GM20431 (cell line): ENCODE data around the gene GALK1.

Experiments used
- in situ Hi-C: fragments of 300-500 bp; cut with MseI, MboI; formaldehyde crosslinking; loops from one replicate; pipeline ENCODE4 v1.15.0; 2020; ENCODE audit warnings: low sequenced_read_pairs; ENCODE audit not compliant: unreplicated experiment

The GALK1 gene

DNA sequence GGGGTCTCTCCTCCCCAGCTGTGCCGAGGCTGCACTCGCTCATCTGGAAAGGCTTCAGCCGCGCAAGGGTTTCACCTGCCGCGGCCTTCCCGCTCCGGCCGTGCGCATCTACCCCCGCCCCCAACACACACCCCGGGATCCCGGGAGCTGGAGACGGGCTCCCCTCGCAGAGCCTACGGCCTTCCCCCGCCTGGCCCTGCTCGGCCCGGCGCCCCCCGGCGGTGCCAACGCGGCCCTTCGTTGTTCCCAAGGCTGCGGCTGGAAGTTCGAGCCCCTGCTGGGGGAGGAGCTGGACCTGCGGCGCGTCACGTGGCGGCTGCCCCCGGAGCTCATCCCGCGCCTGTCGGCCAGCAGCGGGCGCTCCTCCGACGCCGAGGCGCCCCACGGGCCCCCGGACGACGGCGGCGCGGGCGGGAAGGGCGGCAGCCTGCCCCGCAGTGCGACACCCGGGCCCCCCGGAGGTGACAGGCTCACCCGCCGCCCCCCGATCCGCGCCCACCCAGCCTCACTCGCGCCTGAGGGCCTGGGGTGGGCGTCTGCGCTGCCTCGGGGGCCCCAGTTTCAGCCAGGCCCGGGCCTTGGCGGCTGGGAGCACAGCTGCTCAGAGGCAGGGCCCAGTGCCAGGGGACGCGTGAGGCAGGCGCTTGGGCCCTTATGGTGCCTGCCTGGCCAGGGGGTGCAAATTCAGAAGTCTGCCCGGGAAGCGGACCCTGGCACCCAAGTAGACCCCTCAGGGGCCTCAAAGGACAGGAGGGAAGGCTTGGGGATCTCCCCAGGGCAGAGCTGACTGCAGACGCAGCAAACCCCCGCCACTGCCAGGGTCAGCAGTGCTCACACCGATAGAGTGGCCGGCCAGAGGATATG, 11.2 kb downstream of the GALK1 start:
- in situ Hi-C loops: no loop called here

- in situ Hi-C loops: no loop called here
These were observed 12.0 kb downstream of the GALK1 start for GRCh38 chr17:75752802-75753513.

GRCh38 chr17:75752405-75752709, 12.6 kb downstream of the GALK1 start:
- in situ Hi-C loops: no loop called here

DNA sequence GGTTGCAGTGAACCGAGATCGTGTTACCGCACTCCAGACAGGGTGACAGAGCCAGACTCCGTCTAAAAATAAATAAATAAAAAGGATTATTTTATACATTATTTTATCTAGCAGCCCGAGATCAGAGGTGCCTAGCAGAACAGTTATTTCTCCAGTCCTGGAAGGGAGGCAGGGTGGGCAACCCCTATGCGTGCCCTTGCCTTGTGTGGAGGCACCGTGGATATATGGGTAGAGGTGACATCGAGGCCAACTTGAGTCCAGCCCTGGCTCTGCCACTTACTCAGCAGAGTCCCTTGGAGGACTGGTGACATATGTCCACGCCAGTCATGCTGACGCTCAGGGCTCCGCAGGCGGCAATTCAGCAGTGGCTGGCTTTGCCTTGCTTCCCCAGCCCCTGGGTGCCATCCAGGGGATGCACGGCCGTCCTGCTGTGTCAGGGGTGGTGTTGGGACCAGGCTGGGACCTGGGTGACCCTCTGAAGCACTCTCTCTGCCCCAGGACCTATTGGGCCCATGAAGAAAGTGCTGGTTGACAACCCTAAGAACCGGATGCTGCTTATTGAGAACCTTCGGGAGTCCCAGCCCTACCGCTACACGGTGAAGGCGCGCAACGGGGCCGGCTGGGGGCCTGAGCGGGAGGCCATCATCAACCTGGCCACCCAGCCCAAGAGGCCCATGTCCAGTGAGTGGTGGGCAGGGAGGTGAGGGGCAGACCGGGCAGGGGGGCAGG, 13.2 kb downstream of the GALK1 start:
- in situ Hi-C loops: no loop called here

GRCh38 chr17:75750661-75751423, 14.2 kb downstream of the GALK1 start:
- in situ Hi-C loops: no loop called here

DNA sequence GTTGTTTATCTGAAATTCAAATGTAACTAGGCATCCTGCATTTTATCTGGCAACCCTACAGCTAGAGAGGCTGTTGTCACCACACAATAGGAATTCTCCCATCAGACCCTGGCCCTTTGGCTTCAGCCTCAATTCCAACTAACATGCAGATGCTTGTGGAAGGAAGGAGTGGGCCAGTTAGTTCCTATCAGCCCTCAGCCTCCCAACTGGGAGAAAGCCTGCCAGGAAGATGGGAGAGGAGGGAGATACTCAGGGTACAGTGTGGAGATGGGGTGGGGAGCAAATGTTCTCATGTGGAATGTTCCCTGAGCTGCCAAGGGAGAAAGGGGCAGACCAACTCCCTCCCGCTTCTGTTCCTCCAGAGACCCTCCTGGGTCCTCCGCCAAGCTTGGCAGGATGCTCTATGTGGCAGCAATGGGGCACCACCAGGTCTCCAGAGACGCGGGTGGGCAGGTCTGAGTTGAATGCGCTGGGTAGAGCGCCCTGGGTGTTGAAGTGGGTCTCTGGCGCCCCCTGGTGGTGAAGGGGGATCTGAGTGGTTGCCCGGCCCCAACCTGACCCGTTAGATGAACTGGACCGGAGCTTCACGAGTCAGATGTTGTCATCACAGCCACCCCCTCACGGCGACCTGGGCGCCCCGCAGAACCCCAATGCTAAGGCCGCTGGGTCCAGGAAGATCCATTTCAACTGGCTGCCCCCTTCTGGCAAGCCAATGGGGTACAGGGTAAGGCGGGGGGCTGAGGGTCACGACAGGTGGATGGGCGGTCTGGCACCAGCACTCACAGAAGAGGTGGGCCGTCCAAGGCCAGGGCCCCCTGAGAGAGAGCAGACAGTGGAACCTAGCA, 15.2 kb downstream of the GALK1 start:
- in situ Hi-C loops: loop anchor here (10.0 kb wide), 1 partner anchor 75 kb away; no protein-coding TSS in a partner anchor

DNA sequence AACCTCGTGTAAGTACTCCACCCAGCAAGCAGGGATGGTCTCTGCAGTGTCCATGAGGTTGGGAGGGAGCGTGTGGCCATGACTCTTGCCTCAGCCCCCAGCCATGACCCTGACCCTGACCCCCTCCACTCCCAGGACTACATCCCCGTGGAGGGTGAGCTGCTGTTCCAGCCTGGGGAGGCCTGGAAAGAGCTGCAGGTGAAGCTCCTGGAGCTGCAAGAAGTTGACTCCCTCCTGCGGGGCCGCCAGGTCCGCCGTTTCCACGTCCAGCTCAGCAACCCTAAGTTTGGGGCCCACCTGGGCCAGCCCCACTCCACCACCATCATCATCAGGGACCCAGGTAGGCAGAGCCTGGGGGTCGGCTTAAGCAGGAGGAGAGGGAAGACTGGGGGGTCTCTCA, 16.3 kb downstream of the GALK1 start:
- in situ Hi-C loops: loop anchor here (10.0 kb wide), 1 partner anchor 74 kb away; no protein-coding TSS in a partner anchor

GRCh38 chr17:75743625-75744206, 21.3 kb downstream of the GALK1 start:
- in situ Hi-C loops: loop anchor here (10.0 kb wide), 1 partner anchor 69 kb away; no protein-coding TSS in a partner anchor

DNA sequence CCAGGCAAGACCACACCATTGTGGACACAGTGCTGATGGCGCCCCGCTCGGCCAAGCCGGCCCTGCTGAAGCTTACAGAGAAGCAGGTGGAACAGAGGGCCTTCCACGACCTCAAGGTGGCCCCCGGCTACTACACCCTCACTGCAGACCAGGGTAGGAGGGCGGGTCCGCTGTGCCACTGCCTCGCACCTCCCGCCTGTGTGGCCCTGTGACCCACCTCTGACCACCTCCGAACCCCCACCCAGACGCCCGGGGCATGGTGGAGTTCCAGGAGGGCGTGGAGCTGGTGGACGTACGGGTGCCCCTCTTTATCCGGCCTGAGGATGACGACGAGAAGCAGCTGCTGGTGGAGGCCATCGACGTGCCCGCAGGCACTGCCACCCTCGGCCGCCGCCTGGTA, 22.7 kb downstream of the GALK1 start:
- in situ Hi-C loops: loop anchor here (10.0 kb wide), 1 partner anchor 68 kb away; no protein-coding TSS in a partner anchor

GRCh38 chr17:75740631-75741077, 24.3 kb downstream of the GALK1 start:
- in situ Hi-C loops: loop anchor here (10.0 kb wide), 1 partner anchor 66 kb away; no protein-coding TSS in a partner anchor

DNA sequence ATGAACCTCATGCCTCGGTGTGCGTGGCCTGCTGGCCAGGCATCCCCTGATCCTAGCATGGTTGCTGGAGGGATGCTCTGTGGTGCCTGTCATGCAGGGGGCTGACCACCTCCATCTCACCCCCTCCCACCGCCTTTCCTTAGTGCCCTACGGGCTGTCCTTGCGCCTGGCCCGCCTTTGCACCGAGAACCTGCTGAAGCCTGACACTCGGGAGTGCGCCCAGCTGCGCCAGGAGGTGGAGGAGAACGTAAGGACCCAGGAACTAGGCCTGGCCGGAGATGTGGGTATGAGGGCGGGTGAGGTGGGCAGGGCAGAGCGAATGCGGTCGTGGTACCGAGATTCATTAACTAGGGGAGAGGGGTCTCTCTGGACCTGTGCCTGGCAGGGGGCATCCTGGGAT, 24.8 kb downstream of the GALK1 start:
- in situ Hi-C loops: loop anchor here (10.0 kb wide), 1 partner anchor 65 kb away; no protein-coding TSS in a partner anchor

DNA sequence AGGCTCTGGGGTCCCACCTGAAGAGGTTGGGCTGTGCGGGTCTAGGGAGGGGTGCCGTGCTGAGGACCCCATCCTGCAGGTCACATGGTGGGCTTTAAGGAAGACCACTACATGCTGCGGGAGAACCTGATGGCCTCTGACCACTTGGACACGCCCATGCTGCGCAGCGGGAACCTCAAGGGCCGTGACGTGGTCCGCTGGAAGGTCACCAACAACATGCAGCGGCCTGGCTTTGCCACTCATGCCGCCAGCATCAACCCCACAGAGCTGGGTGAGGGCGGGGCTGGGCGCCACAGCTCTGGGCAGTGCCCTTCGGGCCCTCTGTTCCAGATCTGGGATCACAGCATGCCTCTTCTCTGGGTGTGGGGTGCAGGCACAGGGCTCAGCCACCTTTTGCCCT, 25.2 kb downstream of the GALK1 start:
- in situ Hi-C loops: loop anchor here (10.0 kb wide), 1 partner anchor 65 kb away; no protein-coding TSS in a partner anchor

DNA sequence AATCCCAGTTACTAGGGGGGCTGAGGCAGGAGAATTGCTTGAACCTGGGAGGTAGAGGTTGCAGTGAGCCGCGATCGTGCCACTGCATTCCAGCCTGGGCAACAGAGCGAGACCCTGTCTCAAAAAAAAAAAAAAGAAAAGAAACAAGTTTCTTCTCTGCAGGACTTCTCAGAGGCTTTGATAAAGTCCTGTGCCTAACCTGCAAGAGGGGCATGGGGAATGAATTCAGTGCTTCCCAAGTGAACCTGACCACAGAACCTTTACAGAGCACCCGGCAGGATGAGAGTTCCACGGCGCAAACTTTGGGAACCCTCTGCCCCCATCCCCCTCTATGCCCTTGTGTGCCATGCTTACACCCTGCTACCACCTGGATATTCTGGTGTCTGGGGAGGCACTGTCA, 25.8 kb downstream of the GALK1 start:
- in situ Hi-C loops: no loop called here

DNA sequence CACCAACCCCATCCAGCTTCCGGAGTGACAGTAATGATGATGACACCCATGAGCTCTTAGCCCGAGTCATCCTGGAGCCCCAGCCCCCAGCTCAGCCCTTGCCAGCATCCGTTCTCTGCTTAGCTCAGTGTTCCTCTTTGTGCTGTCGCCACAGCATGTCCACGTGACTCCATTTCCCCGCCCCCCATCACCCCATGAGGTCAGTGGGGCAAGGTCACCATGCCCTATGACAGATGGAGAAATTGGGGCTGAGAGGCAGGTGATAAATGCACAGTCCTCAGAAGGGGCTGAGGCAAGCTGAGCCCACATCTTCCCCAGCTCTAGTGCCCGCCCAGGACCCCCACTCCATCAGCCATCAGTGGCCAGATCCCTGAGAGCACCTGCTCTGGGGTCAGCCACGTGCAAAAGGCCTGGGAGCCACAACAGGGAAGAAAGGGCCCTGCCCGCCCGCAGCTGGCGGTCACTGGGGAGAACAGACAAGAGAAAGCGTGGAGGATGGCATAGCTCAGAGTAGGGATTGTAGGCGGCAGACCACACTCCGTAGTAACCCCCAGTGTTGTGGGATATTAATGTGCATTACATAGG, 26.7 kb downstream of the GALK1 start:
- in situ Hi-C loops: no loop called here

DNA sequence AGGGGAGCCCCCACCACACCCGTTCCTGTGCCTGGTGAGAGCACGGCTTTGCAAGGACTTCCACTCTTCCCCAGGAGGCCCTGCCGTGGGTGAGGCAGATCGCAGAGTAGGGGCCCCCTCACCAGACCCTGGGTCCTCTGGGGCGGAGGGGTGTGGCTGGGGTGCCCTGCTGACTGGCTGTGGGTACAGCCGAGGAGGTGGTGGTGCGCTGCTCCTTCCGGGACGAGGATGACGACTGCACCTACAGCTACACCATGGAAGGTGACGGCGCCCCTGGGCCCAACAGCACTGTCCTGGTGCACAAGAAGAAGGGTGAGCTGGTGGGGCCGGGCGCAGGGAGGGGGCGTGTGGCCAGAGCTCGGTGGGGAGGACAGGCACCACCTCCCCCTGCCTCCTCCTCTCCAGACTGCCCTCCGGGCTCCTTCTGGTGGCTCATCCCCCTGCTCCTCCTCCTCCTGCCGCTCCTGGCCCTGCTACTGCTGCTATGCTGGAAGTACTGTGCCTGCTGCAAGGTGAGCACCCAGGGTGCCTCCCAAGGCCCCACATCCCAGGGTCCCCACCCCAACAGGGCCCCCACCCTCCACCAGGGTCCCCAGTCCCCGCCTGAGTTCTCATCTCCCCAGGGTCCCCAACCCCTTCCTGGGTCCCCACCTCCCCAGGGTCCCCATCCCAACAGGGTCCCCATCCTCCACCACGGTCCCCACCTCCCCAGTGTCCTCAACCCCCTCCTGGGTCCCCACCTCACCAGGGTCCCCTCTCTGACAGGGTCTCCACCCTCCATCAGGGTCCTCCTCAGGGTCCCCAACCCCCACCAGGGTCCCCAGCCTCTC, 27.6 kb downstream of the GALK1 start:
- in situ Hi-C loops: no loop called here

DNA sequence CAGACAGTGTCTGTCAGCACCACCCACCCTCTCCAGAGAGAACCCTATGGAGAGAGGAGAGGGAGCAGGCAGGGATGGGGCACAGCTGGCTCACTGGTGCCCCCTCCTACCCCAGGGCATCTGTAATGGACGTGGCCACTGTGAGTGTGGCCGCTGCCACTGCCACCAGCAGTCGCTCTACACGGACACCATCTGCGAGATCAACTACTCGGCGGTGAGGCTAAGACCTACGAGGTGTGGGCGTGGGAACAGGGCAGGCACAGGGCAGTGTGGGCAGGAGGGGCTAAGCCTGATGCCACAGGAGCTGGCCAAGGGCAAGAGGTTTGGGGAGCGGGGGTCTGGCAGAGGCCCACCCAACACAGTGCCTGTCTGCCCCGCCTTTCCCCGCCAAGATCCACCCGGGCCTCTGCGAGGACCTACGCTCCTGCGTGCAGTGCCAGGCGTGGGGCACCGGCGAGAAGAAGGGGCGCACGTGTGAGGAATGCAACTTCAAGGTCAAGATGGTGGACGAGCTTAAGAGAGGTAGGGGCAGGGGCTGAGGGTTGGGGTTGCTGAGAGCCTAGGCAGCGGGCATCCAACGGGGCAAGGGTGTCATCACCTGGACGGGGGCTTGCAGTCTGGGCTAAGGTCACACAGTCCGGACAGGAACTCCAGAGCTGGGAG, 28.7 kb downstream of the GALK1 start:
- in situ Hi-C loops: no loop called here
